Kidney epithelial cell (primary cell): ENCODE results near the gene ZNF570. TPM values are rescaled to one million over a fixed set of nuclear protein-coding genes. Genes with fewer than 3 reads are reported as not detected.

Experiments used
- DNase-seq: peaks from one replicate; pipeline ENCODE4 v3.0.0-alpha.2; 2010; ENCODE audit warnings: low read depth
- H3K27me3 ChIP-seq: 2 replicates; pipeline ENCODE4 v1.6.0; 2011; ENCODE audit warnings: low read length; ENCODE audit not compliant: control insufficient read depth, insufficient read depth
- H3K36me3 ChIP-seq: 2 replicates; pipeline ENCODE4 v1.5.1; 2011; ENCODE audit warnings: low read length; ENCODE audit not compliant: control insufficient read depth, insufficient read depth
- H3K4me3 ChIP-seq: 2 replicates; pipeline ENCODE4 v1.5.1; 2011; ENCODE audit warnings: low read depth, mild to moderate bottlenecking, control low read depth, low read length
- CTCF ChIP-seq: IDR thresholded peaks from 2 replicates; pipeline ENCODE4 v1.5.1; 2011; ENCODE audit warnings: mild to moderate bottlenecking, moderate library complexity, low read length, control low read depth, inconsistent platforms; ENCODE audit not compliant: insufficient read depth, poor library complexity, severe bottlenecking
- total RNA-seq: library from RNA; depleted of rRNA; stranded (reverse); fragments of >200 nt; gene quantifications from 2 replicates; pipeline ENCODE4 v1.2.3, GENCODE V29; 2015

Gene ZNF570
- 5.8 and 7.8 TPM in 2 replicates for total RNA-seq

- DNase-seq = peak; percentile 35
- H3K4me3 ChIP-seq = peak within 1 kb of the TSS; percentile 74
- no peaks in the 10 kb centered on the region for H3K27me3 ChIP-seq
- no peak for TF ChIP-seq CTCF
- no peaks in the 10 kb centered on the region for H3K36me3 ChIP-seq
Measured at GRCh38 chr19:37468961-37469777, at the start of gene ZNF570. Gene ZNF570, plus strand, starts transcription at chr19:37469356. Its CDS starts 999 bp downstream, at chr19:37470355.

DNA sequence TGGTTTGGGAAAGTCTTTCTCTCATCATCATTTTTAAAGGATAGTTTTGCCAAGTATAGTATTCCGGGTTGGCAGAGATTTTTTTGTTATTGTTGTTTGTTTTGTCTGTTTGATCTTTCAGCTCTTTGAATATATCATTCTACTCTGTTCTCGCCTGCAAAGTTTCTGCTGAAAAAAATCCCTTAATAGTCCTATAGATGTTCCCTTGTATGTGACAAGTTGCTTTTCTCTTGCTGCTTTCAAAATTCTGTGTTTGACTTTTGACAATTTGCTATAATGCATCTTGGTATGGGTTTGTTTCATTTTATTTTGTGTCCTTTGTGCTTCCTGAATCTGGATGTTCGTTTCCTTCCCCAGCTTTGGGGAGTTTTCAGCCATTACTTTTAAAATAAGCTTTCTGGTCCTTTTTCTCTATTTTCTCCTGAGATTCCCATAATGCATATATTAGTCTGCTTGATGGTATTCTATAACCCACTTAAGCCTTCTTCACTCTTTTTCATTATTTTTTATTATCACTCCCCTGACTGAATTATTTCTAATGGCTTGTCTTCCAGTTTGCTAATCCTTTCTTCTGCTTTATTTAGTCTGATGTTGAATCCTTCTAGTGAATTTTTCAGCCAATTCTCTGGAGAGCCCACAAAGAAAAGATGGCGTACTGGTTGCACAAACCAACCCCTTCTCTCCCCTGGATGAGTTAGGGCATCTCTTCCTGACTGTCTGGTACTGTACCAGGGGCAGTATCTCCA is 16.5 kb upstream of the ZNF570 start:
- H3K27me3 ChIP-seq = no peaks in the 10 kb centered on the region
- TF ChIP-seq CTCF = no peak
- peaks cover 2% of the 10 kb centered on the region for H3K36me3 ChIP-seq
- DNase-seq = no peak
- H3K4me3 ChIP-seq = no peak overlapping the region

GRCh38 chr19:37466277-37466797 is 2.8 kb upstream of the ZNF570 start:
- no peak for DNase-seq
- Histone ChIP-seq H3K4me3 (peak overlapping the region; percentile 60), H3K36me3 (no peaks in the 10 kb centered on the region), H3K27me3 (no peaks in the 10 kb centered on the region)
- no peak for TF ChIP-seq CTCF

GRCh38 chr19:37466798-37467607 is 2.2 kb upstream of the ZNF570 start, which contains the start of gene ZNF569:
Gene ZNF569, minus strand, starts transcription at chr19:37467444. Its CDS starts 22,523 bp downstream, at chr19:37444921.
- TF ChIP-seq CTCF = no peak

GRCh38 chr19:37467608-37468090 is 1.5 kb upstream of the ZNF570 start:
- peak overlapping the region; percentile 60 for H3K4me3 ChIP-seq
- no peak for TF ChIP-seq CTCF
- H3K27me3 ChIP-seq = no peaks in the 10 kb centered on the region
- H3K36me3 ChIP-seq = no peaks in the 10 kb centered on the region
- no peak for DNase-seq

More at GRCh38 chr19:37466798-37467607, 2.2 kb upstream of the ZNF570 start, which contains the start of gene ZNF569:
- Histone ChIP-seq H3K36me3 (no peaks in the 10 kb centered on the region), H3K4me3 (peak within 1 kb of the TSS; percentile 60), H3K27me3 (no peaks in the 10 kb centered on the region)
- DNase-seq = peak; percentile 86
